Suprapubic skin (tissue), 4 donors: Measurements from ENCODE around the gene LARGE1. TPM values are rescaled to one million over a fixed set of nuclear protein-coding genes. Genes with fewer than 3 reads are reported as not detected.

Source experiments
- DNase-seq, 2 donors: peaks; one replicate each; pipeline ENCODE4 v3.0.0-alpha.2; 2019; ENCODE audit warnings: low spot score in 2 of 2
- H3K27ac ChIP-seq: fragments of 200-600 bp; sonication (generic); one replicate; pipeline ENCODE4 v1.5.1; 2019
- H3K27me3 ChIP-seq: fragments of 200-600 bp; sonication (generic); one replicate; pipeline ENCODE4 v1.5.1; 2019
- H3K36me3 ChIP-seq: fragments of 200-600 bp; sonication (generic); one replicate; pipeline ENCODE4 v1.5.1; 2019
- H3K4me1 ChIP-seq: fragments of 200-600 bp; sonication (generic); one replicate; pipeline ENCODE4 v1.5.1; 2019
- H3K4me3 ChIP-seq: fragments of 200-600 bp; sonication (generic); one replicate; pipeline ENCODE4 v1.5.1; 2019; ENCODE audit warnings: mild to moderate bottlenecking
- H3K9me3 ChIP-seq: fragments of 200-600 bp; sonication (generic); one replicate; pipeline ENCODE4 v1.5.1; 2019
- EP300 ChIP-seq: sonication (generic); formaldehyde crosslinking; IDR thresholded peaks from one replicate; pipeline ENCODE4 v1.6.1; 2017; ENCODE audit warnings: antibody characterized with exemption
- POLR2A ChIP-seq, 2 donors: fragments of 450-650 bp; IDR thresholded peaks; one replicate each; pipeline ENCODE4 v1.6.1; 2017; ENCODE audit warnings: antibody characterized with exemption in 2 of 2, mild to moderate bottlenecking in 2 of 2, moderate library complexity in 2 of 2
- POLR2AphosphoS5 ChIP-seq, 3 donors: sonication (generic); formaldehyde crosslinking; IDR thresholded peaks; one replicate each; pipeline ENCODE4 v1.6.1; 2017; ENCODE audit warnings: antibody characterized with exemption in 3 of 3
- WGBS: methylation state at CpG from one replicate; pipeline ENCODE4 v1.1.5; 2018; 5-methylcytosine and 5-hydroxymethylcytosine counted together
- total RNA-seq, 4 donors: library from RNA; depleted of rRNA; stranded (reverse); fragments of >200 nt; gene quantifications; one replicate each; pipeline ENCODE4 v1.1.0, GENCODE V29; 2016
- TF ChIP-seq, protein P1 (sequence below), 2 donors: fragments of 200-600 bp in 1 of 2; fragments of 450-650 bp in 1 of 2; sonication (generic) in 1 of 2; IDR thresholded peaks; one replicate each; pipeline ENCODE4 v1.5.1; 2016 to 2019; ENCODE audit warnings: antibody characterized with exemption in 2 of 2, mild to moderate bottlenecking in 1 of 2, moderate library complexity in 1 of 2

The LARGE1 gene
- total RNA-seq, 4 donors from 2014 or later: 12.1 to 41.6 (median 21.1) TPM

- Histone ChIP-seq H3K27ac (no peak overlapping the region), H3K27me3 (no peaks in the 10 kb centered on the region), H3K36me3 (no peaks in the 10 kb centered on the region), H3K9me3 (no peaks in the 10 kb centered on the region), H3K4me3 (no peak overlapping the region), H3K4me1 (no peaks in the 10 kb centered on the region)
- no peak for DNase-seq
- TF ChIP-seq POLR2AphosphoS5 (IDR thresholded peaks at IDR 0.05) (no peak), POLR2A (IDR thresholded peaks at IDR 0.05) (no peak), EP300 (no peak)
- TF ChIP-seq, protein P1, sequence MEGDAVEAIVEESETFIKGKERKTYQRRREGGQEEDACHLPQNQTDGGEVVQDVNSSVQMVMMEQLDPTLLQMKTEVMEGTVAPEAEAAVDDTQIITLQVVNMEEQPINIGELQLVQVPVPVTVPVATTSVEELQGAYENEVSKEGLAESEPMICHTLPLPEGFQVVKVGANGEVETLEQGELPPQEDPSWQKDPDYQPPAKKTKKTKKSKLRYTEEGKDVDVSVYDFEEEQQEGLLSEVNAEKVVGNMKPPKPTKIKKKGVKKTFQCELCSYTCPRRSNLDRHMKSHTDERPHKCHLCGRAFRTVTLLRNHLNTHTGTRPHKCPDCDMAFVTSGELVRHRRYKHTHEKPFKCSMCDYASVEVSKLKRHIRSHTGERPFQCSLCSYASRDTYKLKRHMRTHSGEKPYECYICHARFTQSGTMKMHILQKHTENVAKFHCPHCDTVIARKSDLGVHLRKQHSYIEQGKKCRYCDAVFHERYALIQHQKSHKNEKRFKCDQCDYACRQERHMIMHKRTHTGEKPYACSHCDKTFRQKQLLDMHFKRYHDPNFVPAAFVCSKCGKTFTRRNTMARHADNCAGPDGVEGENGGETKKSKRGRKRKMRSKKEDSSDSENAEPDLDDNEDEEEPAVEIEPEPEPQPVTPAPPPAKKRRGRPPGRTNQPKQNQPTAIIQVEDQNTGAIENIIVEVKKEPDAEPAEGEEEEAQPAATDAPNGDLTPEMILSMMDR (IDR thresholded peaks at IDR 0.05): no peak
- WGBS: 80% methylated on average over 13 of the region's 13 CpGs
These were observed 442.9 kb downstream of the LARGE1 start for GRCh38 chr22:33477120-33478111.

DNA sequence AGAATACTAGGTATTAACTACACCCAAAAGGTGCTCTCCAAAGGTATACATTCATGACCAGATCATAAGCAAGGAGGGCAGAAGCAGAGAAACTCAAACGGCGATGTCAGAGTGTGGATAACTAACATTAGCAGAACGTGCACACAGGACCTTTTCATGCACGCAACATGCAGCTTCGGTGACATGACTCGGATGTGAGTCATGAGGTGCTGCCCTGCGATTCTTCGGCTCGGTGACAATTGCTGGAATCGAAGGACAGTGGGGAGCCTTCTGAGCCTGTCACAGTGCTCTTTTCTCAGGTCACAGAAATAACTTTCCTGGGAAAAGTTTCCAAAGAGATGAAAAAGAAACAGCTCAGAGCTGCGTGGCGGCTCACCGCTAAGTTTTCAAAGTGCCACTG is 443.6 kb downstream of the LARGE1 start:
- TF ChIP-seq POLR2AphosphoS5 (IDR thresholded peaks at IDR 0.05) (no peak), EP300 (no peak), POLR2A (IDR thresholded peaks at IDR 0.05) (no peak)
- TF ChIP-seq, protein P1 (IDR thresholded peaks at IDR 0.05): no peak
- Histone ChIP-seq H3K27me3 (no peaks in the 10 kb centered on the region), H3K36me3 (no peaks in the 10 kb centered on the region), H3K4me1 (no peaks in the 10 kb centered on the region), H3K4me3 (no peak overlapping the region), H3K9me3 (no peaks in the 10 kb centered on the region), H3K27ac (no peak overlapping the region)
- WGBS: 64% methylated on average over 13 of the region's 13 CpGs
- no peak for DNase-seq

DNA sequence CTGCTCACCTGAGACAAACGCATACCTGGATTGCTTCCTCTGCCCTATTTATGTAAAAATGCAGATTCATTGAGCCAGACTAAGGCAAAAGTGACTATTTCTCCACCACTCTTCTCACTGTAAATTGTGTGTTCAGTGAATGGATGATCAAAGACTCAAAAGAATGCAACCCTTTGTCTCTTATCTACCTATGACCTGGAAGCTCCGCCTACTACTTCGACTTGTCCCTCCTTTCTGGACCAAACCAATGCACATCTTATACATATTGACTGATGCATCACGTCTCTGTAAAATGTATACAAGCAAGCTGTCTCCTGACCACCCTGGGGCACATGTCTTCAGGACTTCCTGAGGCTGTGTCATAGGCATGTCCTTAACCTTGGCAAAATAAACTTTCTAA is 444.1 kb downstream of the LARGE1 start:
- H3K4me1 ChIP-seq: no peaks in the 10 kb centered on the region
- H3K9me3 ChIP-seq: no peaks in the 10 kb centered on the region
- 81% methylated on average over 4 of the region's 4 CpGs for WGBS
- no peak for DNase-seq
- H3K4me3 ChIP-seq: no peak overlapping the region
- TF ChIP-seq, protein P1 (IDR thresholded peaks at IDR 0.05): no peak
- TF ChIP-seq EP300 (no peak), POLR2A (IDR thresholded peaks at IDR 0.05) (no peak), POLR2AphosphoS5 (IDR thresholded peaks at IDR 0.05) (no peak)
- H3K36me3 ChIP-seq: no peaks in the 10 kb centered on the region
- no peak overlapping the region for H3K27ac ChIP-seq
- no peaks in the 10 kb centered on the region for H3K27me3 ChIP-seq

DNA sequence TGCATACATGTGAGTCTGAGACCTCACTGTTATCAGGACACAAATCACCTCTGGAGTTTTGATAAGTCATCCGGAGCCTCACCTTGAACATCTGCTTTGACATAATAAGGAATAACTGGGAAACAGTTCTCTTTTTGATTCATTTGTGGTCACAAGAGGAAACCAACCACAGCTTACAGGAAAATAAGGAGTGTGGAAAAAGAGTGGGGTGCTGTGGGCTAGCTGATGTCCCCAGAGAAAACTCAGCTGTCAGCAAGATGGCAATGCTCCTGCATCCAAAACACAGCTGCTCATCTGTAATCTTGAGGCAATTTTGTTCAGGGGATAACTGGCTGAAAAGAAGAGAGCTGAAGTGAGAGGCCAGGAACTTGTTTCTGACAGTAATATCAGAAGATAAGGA is 445.7 kb downstream of the LARGE1 start:
- H3K4me3 ChIP-seq: no peak overlapping the region
- H3K4me1 ChIP-seq: no peaks in the 10 kb centered on the region
- no peaks in the 10 kb centered on the region for H3K9me3 ChIP-seq
- no peak for DNase-seq
- WGBS: 100% methylated on average over 1 of the region's 1 CpG
- H3K27ac ChIP-seq: no peak overlapping the region
- TF ChIP-seq POLR2A (IDR thresholded peaks at IDR 0.05) (no peak), EP300 (no peak), POLR2AphosphoS5 (IDR thresholded peaks at IDR 0.05) (no peak)
- TF ChIP-seq, protein P1 (IDR thresholded peaks at IDR 0.05): no peak
- no peaks in the 10 kb centered on the region for H3K36me3 ChIP-seq
- no peaks in the 10 kb centered on the region for H3K27me3 ChIP-seq
